ENCODE measurements around the gene PEX26. TPM values are rescaled to one million over a fixed set of nuclear protein-coding genes. Genes with fewer than 3 reads are reported as not detected.

Gene PEX26
- total RNA-seq, 2 experiments from 2014 or later, result 17.6 to 43.5 TPM

DNA sequence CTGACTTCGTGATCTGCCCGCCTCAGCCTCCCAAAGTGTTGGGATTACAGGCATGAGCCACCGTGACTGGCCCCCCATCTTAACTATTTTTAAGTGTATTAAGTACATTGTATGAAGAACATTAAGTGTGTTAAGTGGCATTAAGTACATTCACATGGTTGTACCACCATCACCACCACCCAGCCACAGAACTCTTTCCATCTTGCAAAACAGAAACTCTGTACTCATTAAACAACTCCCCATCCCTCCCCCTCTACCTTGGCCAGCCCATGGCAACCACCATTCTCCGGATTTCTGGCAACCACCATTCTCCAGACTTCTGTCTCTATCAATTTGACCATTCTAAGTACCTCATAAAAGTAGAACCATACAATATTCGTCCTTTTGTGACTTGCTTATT lies 17.8 kb upstream of the PEX26 start:
- POLR2A ChIA-PET, result interaction anchor here (5.1 kb wide), 1 partner anchor 31 kb away, joined by 48 read pairs; no protein-coding TSS in a partner anchor
- no peak overlapping the region for H3K4me2 ChIP-seq (ENCODE audit: low read length)
- H3K9me3 ChIP-seq (ENCODE audit: low read length), result no peaks in the 10 kb centered on the region
- CTCF ChIA-PET (ENCODE audit: unreplicated experiment), result no interaction called here
- no TSS peak for BruUV-seq (replicated peaks)
- intact Hi-C loops (cut with micrococcal nuclease; ENCODE audit: unreplicated experiment), result no loop called here
- no peaks in the 10 kb centered on the region for H3K36me3 ChIP-seq (ENCODE audit: insufficient read depth, low read length)
- H3K9me2 ChIP-seq (ENCODE audit: insufficient read depth, low read length), result no peaks in the 10 kb centered on the region
- no peak overlapping the region for H3K27ac ChIP-seq (ENCODE audit: low read depth, low read length, poor library complexity, severe bottlenecking)
- no peak overlapping the region for H2AFZ ChIP-seq (ENCODE audit: low read length)
- no peak overlapping the region for H3K4me3 ChIP-seq (ENCODE audit: low read depth, low read length, poor library complexity, severe bottlenecking)
- TF ChIP-seq EZH2phosphoT487 (IDR thresholded peaks at IDR 0.05; ENCODE audit: borderline replicate concordance, low read depth, low read length), result no peak
- TF ChIP-seq, protein P1, sequence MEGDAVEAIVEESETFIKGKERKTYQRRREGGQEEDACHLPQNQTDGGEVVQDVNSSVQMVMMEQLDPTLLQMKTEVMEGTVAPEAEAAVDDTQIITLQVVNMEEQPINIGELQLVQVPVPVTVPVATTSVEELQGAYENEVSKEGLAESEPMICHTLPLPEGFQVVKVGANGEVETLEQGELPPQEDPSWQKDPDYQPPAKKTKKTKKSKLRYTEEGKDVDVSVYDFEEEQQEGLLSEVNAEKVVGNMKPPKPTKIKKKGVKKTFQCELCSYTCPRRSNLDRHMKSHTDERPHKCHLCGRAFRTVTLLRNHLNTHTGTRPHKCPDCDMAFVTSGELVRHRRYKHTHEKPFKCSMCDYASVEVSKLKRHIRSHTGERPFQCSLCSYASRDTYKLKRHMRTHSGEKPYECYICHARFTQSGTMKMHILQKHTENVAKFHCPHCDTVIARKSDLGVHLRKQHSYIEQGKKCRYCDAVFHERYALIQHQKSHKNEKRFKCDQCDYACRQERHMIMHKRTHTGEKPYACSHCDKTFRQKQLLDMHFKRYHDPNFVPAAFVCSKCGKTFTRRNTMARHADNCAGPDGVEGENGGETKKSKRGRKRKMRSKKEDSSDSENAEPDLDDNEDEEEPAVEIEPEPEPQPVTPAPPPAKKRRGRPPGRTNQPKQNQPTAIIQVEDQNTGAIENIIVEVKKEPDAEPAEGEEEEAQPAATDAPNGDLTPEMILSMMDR (conservative IDR thresholded peaks at IDR 0.05; ENCODE audit: low read length), result no peak
- H3K4me1 ChIP-seq (ENCODE audit: insufficient read depth, low read length, poor library complexity, severe bottlenecking), result peaks cover 73% of the 10 kb centered on the region
- 0 out of 2 replicates have a peak, but pooled peaks cover 7% of the 10 kb centered on the region for H3K79me2 ChIP-seq (ENCODE audit: insufficient read depth, low read depth, low read length)
- H4K20me1 ChIP-seq (ENCODE audit: insufficient read depth, low read length), result no peaks in the 10 kb centered on the region
- DNase-seq (ENCODE audit: low spot score), result no peak

DNA sequence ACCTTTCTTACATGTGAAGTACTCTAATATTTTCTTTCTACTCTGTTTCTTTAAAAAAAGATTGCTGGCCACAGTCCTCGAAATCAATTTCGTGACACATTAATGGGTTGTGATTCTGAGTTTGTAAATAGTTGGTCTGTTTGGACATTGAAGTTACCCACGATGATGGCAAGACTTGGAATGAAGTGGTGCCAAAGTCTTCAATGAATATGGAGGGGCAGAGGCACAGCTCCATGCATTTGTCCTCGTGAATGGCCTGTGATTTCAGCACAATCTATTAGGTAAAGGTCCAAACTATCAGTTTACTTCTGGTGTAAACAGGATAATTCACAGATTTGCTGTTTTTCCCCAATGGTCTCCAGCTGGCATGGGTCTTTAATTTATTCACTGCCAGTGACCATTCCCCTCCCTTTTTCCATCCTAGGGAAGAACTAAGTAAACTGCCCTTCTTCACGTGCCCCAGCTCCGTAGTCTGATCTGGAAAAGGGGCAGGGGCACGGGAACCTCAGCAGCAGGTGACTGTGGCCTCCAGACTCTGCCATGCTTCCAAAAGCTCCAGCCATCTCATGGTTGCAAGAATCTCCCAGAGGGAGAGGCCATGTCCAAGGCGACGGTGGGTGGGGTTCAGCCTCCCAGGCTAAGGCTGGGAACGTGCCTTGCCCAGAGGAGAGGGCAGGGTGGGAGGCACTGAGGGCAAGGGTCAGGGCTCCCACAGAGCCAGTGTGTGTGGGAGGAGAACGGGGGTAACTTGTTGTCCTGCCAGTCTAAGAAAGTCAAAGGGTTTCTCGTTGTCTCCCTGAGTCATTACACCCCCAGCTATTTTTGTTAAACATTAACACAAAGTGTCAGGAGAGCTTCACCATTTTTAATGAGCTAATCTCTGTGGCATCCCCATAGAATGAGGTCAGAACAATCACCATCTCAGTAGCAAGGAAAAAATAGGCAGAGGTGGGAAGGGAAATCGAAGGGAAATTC lies 16.9 kb upstream of the PEX26 start:
- DNase-seq (ENCODE audit: low spot score), result no peak
- TF ChIP-seq, protein P1 (conservative IDR thresholded peaks at IDR 0.05; ENCODE audit: low read length), result no peak
- TF ChIP-seq EZH2phosphoT487 (IDR thresholded peaks at IDR 0.05; ENCODE audit: borderline replicate concordance, low read depth, low read length), result no peak
- intact Hi-C loops (cut with micrococcal nuclease; ENCODE audit: unreplicated experiment), result no loop called here
- CTCF ChIA-PET (ENCODE audit: unreplicated experiment), result no interaction called here
- no peak overlapping the region for H2AFZ ChIP-seq (ENCODE audit: low read length)
- H3K9me3 ChIP-seq (ENCODE audit: low read length), result no peaks in the 10 kb centered on the region
- H3K4me1 ChIP-seq (ENCODE audit: insufficient read depth, low read length, poor library complexity, severe bottlenecking), result peaks cover 73% of the 10 kb centered on the region
- no peaks in the 10 kb centered on the region for H3K36me3 ChIP-seq (ENCODE audit: insufficient read depth, low read length)
- H3K27ac ChIP-seq (ENCODE audit: low read depth, low read length, poor library complexity, severe bottlenecking), result no peak overlapping the region
- H3K9me2 ChIP-seq (ENCODE audit: insufficient read depth, low read length), result no peaks in the 10 kb centered on the region
- H4K20me1 ChIP-seq (ENCODE audit: insufficient read depth, low read length), result no peaks in the 10 kb centered on the region
- POLR2A ChIA-PET, result interaction anchor here (0.6 to 2.4 kb wide), 3 partner anchors 29 to 103 kb away, joined by 3 to 7 read pairs (median 6); no protein-coding TSS in a partner anchor
- 0 out of 2 replicates have a peak, but pooled peaks cover 7% of the 10 kb centered on the region for H3K79me2 ChIP-seq (ENCODE audit: insufficient read depth, low read depth, low read length)
- H3K4me2 ChIP-seq (ENCODE audit: low read length), result no peak overlapping the region
- H3K4me3 ChIP-seq (ENCODE audit: low read depth, low read length, poor library complexity, severe bottlenecking), result no peak overlapping the region
- BruUV-seq (replicated peaks), result no TSS peak
